HepG2 (cell line): Measurements from ENCODE around the gene TCF3.
"Not testable (repeated sequence)": the region's sequence is repeated elsewhere in the genome, so short reads cannot be mapped to it uniquely, and the experiment has no call there.

Experiments used
- ATF1 ChIP-seq: IDR thresholded peaks from 2 replicates; pipeline ENCODE4 v1.6.1; 2016; ENCODE audit warnings: mild to moderate bottlenecking, control low read depth
- CHD4 ChIP-seq: fragments of 200-600 bp; sonication (generic); IDR thresholded peaks from 2 replicates; pipeline ENCODE4 v1.7.0; 2017; ENCODE audit warnings: mild to moderate bottlenecking, low read length, borderline replicate concordance
- FOXP1 ChIP-seq, 2 experiments: fragments of 450-650 bp in 1 of 2; IDR thresholded peaks; 2 replicates each; pipeline ENCODE4 v1.6.1; 2017 to 2018; ENCODE audit warnings: antibody characterized with exemption in 1 of 2
- MAFF ChIP-seq: IDR thresholded peaks from 2 replicates; pipeline ENCODE4 v1.6.1; 2011; ENCODE audit warnings: low read depth, low read length, improper control_type of control experiment
- NR2F1 ChIP-seq, 2 experiments: fragments of 450-650 bp in 1 of 2; formaldehyde crosslinking in 1 of 2; IDR thresholded peaks; 2 replicates each; pipeline versions ENCODE4 v1.5.0 to v1.6.1; 2016 to 2020; ENCODE audit warnings: mild to moderate bottlenecking in 1 of 2, missing compliant biosample characterization in 1 of 2, missing genetic modification reagents in 1 of 2, moderate library complexity in 1 of 2
- POLR2A ChIP-seq, 2 experiments: IDR thresholded peaks; 2 replicates each; pipeline ENCODE4 v1.6.1; 2011; ENCODE audit warnings: low read depth in 2 of 2, low read length in 2 of 2, mild to moderate bottlenecking in 1 of 2, moderate library complexity in 1 of 2; ENCODE audit not compliant: insufficient read depth in 1 of 2
- POLR2AphosphoS2 ChIP-seq: IDR thresholded peaks from 2 replicates; pipeline ENCODE4 v1.6.1; 2011; ENCODE audit warnings: low read depth, low read length, improper control_type of control experiment
- RFX1 ChIP-seq: fragments of 450-650 bp; IDR thresholded peaks from 2 replicates; pipeline ENCODE4 v1.6.1; 2017
- TCF7 ChIP-seq: sonication (generic); IDR thresholded peaks from 2 replicates; pipeline ENCODE4 v1.6.1; 2016; ENCODE audit warnings: antibody characterized with exemption, low read depth
- ZNF572 ChIP-seq: sonication (generic); formaldehyde crosslinking; IDR thresholded peaks from 2 replicates; pipeline ENCODE4 v1.5.1; 2020; ENCODE audit warnings: mild to moderate bottlenecking, missing genetic modification reagents
- TF ChIP-seq, protein P1 (sequence below): sonication (generic); formaldehyde crosslinking; IDR thresholded peaks from 2 replicates; pipeline ENCODE4 v1.5.0; 2020; ENCODE audit warnings: mild to moderate bottlenecking, missing genetic modification reagents, moderate library complexity

- TF ChIP-seq POLR2AphosphoS2; POLR2A (IDR thresholded peaks at IDR 0.05; ENCODE audit: insufficient read depth in 1 of 2, low read depth in 2 of 2, low read length in 2 of 2); ZNF572 (CRISPR knock-in tag); TCF7; ATF1 (CRISPR knock-in tag); MAFF; FOXP1 (IDR thresholded peaks at IDR 0.05); FOXP1 (CRISPR knock-in tag; IDR thresholded peaks at IDR 0.05); CHD4; NR2F1 (CRISPR knock-in tag; IDR thresholded peaks at IDR 0.05); RFX1: not testable (repeated sequence)
- TF ChIP-seq, protein P1, sequence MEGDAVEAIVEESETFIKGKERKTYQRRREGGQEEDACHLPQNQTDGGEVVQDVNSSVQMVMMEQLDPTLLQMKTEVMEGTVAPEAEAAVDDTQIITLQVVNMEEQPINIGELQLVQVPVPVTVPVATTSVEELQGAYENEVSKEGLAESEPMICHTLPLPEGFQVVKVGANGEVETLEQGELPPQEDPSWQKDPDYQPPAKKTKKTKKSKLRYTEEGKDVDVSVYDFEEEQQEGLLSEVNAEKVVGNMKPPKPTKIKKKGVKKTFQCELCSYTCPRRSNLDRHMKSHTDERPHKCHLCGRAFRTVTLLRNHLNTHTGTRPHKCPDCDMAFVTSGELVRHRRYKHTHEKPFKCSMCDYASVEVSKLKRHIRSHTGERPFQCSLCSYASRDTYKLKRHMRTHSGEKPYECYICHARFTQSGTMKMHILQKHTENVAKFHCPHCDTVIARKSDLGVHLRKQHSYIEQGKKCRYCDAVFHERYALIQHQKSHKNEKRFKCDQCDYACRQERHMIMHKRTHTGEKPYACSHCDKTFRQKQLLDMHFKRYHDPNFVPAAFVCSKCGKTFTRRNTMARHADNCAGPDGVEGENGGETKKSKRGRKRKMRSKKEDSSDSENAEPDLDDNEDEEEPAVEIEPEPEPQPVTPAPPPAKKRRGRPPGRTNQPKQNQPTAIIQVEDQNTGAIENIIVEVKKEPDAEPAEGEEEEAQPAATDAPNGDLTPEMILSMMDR (CRISPR knock-in tag), result not testable (repeated sequence)
These were observed 10.8 kb upstream of the TCF3 start for GRCh38 chr19:1663227-1663626.
